Spleen (tissue), 11 donors: ENCODE measurements around the gene PMM1. TPM values are rescaled to one million over a fixed set of nuclear protein-coding genes. Genes with fewer than 3 reads are reported as not detected.

Experiments used
- DNase-seq: peaks from one replicate; pipeline ENCODE4 v3.0.0-alpha.2; 2020
- H3K27ac ChIP-seq, 8 donors: fragments of 200-600 bp; sonication (generic) in 7 of 8; 1 replicate in 4 of 8; 2 replicates in 4 of 8; pipeline versions ENCODE4 v1.5.0 to v1.8.0; 2016 to 2021; ENCODE audit warnings: inconsistent platforms in 4 of 8, mild to moderate bottlenecking in 4 of 8, moderate library complexity in 1 of 8
- H3K27me3 ChIP-seq, 7 donors: fragments of 200-600 bp; sonication (generic) in 6 of 7; replicated peaks in 1 of 7; 1 replicate in 4 of 7; 2 replicates in 3 of 7; pipeline versions ENCODE4 v1.5.0 to v1.8.0; 2016 to 2021; ENCODE audit warnings: inconsistent platforms in 3 of 7, mild to moderate bottlenecking in 1 of 7
- H3K36me3 ChIP-seq, 6 donors: fragments of 200-600 bp; sonication (generic) in 5 of 6; 1 replicate in 4 of 6; 2 replicates in 2 of 6; pipeline versions ENCODE4 v1.5.0 to v1.8.0; 2016 to 2021; ENCODE audit warnings: inconsistent platforms in 2 of 6
- H3K4me1 ChIP-seq, 6 donors: fragments of 200-600 bp; sonication (generic) in 5 of 6; 1 replicate in 3 of 6; 2 replicates in 3 of 6; pipeline versions ENCODE4 v1.5.0 to v1.8.0; 2016 to 2021; ENCODE audit warnings: inconsistent platforms in 3 of 6
- H3K4me3 ChIP-seq, 8 donors: fragments of 200-600 bp; sonication (generic) in 7 of 8; 1 replicate in 4 of 8; 2 replicates in 4 of 8; pipeline versions ENCODE4 v1.5.0 to v1.8.0; 2016 to 2021; ENCODE audit warnings: inconsistent platforms in 4 of 8, mild to moderate bottlenecking in 4 of 8, moderate library complexity in 2 of 8
- H3K9me3 ChIP-seq, 8 donors: fragments of 200-600 bp; sonication (generic) in 7 of 8; 1 replicate in 4 of 8; 2 replicates in 4 of 8; pipeline versions ENCODE4 v1.5.0 to v1.8.0; 2016 to 2021; ENCODE audit warnings: inconsistent platforms in 4 of 8
- CTCF ChIP-seq, 11 experiments: fragments of 200-600 bp in 7 of 11; fragments of 450-650 bp in 4 of 11; sonication (generic) in 4 of 11; IDR thresholded peaks in 8 of 11; conservative IDR thresholded peaks in 3 of 11; 1 replicate in 7 of 11; 2 replicates in 4 of 11; pipeline versions ENCODE4 v1.4.0 to v1.8.0; 2016 to 2021; ENCODE audit warnings: antibody characterized with exemption in 11 of 11, inconsistent platforms in 4 of 11, mild to moderate bottlenecking in 1 of 11
- POLR2A ChIP-seq, 3 donors: fragments of 450-650 bp; IDR thresholded peaks; one replicate each; pipeline ENCODE4 v1.5.1; 2017; ENCODE audit warnings: antibody characterized with exemption in 3 of 3, mild to moderate bottlenecking in 1 of 3
- POLR2AphosphoS5 ChIP-seq, 3 donors: sonication (generic); formaldehyde crosslinking; IDR thresholded peaks; one replicate each; pipeline ENCODE4 v1.5.1; 2017; ENCODE audit warnings: antibody characterized with exemption in 3 of 3
- WGBS, 5 donors: extraction: QIAGEN DNeasy Blood & Tissue Kit in 3 of 5; methylation state at CpG; one replicate each; pipeline versions ENCODE4 v1.1.5 to v1.1.7; 2013 to 2018; 5-methylcytosine and 5-hydroxymethylcytosine counted together
- intact Hi-C: fragments of 100-400 bp; cut with DNase I; formaldehyde crosslinking; loops from one replicate; pipeline ENCODE4 v1.15.0; 2023; ENCODE audit warnings: low total_unique reads
- polyA plus RNA-seq, 3 donors: library from polyadenylated mRNA; stranded (reverse); fragments of 200-250 nt; gene quantifications; one replicate each; pipeline ENCODE4 v1.2.1, GENCODE V29; 2013
- total RNA-seq, 7 donors: library from RNA; depleted of rRNA in 3 of 7; stranded (reverse); fragments of >200 nt in 3 of 7; fragmentation: NEBNext Ultra II Directional in 4 of 7; extraction: Animal tissue kit (Norgen Biotek cat#: 25700) in 4 of 7; gene quantifications; one replicate each; pipeline versions ENCODE4 v1.1.0 to v1.2.1, GENCODE V29; 2016 to 2021
- donor health status: healthy with polysubstance abuse.
- donor health status: DM: no; HTN: no; CAD: no; lungs with moderate emphysema.
- donor health status: DM: no; HTN: no; CAD: no.
- donor health status: Bipolar disorder and iron deficiency.
- donor health status: healthy.
- donor health status: DM: no; HTN: no; CAD: no.
- donor health status: DM: yes; HTN: yes; CAD: no.

PMM1 gene
- total and polyA plus RNA-seq, 10 donors: 15.1 to 25.0 (median 17.0) TPM

DNA sequence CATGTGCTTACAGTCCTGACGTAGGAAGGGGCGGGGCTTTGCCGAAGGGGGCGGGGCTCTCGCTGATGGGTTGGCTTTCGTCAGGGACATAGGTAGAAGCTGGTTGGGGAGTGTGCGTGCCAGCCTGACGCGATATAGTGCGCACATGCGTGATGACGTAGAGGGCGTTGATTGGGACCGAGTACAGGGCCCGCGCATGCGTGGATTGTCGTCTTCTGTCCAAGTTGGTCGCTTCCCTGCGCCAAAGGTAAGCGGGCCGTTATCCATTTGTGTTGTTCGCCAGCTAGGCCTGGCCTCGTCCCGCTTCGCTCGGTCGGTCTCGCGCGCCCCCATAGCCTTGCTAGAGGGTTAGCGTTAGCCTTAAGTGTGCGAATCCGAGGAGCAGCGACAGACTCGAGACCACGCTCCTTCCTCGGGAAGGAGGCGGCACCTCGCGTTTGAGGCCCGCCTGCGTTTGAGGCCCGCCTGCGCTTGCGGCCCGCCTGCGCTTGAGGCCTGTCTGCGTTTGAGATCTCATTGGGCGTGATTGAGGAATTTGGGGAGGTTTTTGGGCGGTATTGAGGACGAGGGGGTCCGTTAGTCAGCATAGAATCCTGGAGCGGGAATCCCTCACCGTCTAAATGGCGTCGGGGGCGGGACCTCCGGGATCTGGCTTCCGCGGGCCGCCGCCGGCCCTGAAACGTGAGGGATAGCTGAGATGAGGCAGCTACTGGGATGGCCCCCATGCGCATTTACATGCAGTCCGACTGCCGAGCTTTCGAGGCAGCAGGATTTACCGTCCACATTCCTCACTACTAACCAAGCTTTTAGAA is 31.7 kb upstream of the PMM1 start, which contains the start of gene XRCC6:
TSS of gene XRCC6 (plus strand) at position 197 of the 812 bp plus-strand sequence. CDS start 710 bp downstream, outside the sequence.
- no peaks in the 10 kb centered on the region for H3K9me3 ChIP-seq
- WGBS, 5 donors: 0 to 1% (median 0%) methylated on average over 27 to 70 of the region's 70 CpGs
- intact Hi-C loops: no loop called here
- H3K4me3 ChIP-seq: peak within 1 kb of the TSS; percentile 73 to 99 (median 88)
- no peaks in the 10 kb centered on the region for H3K27me3 ChIP-seq
- peak within 1 kb of the TSS; percentile 92 to 99 (median 96) for H3K27ac ChIP-seq
- peak; percentile 91 for DNase-seq
- TF ChIP-seq POLR2A (IDR thresholded peaks at IDR 0.05) (peak in 2 of 3 donors; percentile 43 to 63), CTCF (IDR thresholded peaks at IDR 0.05 in 8 of 11, conservative IDR thresholded peaks at IDR 0.05 in 3 of 11) (peak in 1 of 11 experiments; percentile 18), POLR2AphosphoS5 (IDR thresholded peaks at IDR 0.05) (peak; percentile 98 to 99 (median 99))
- peaks cover 28 to 89% (median 47%) of the 10 kb centered on the region in 6 donors for H3K4me1 ChIP-seq
- H3K36me3 ChIP-seq: peaks cover 6 to 43% (median 37%) of the 10 kb centered on the region in 6 donors

- TF ChIP-seq CTCF (IDR thresholded peaks at IDR 0.05 in 8 of 11, conservative IDR thresholded peaks at IDR 0.05 in 3 of 11): peak in 1 of 11 experiments; percentile 8
- peak; percentile 98 to 99 (median 98) for TF ChIP-seq POLR2AphosphoS5 (IDR thresholded peaks at IDR 0.05)
- TF ChIP-seq POLR2A (IDR thresholded peaks at IDR 0.05): peak; percentile 77 to 90 (median 89)
- no peaks in the 10 kb centered on the region for H3K9me3 ChIP-seq
- peaks cover 28 to 82% (median 46%) of the 10 kb centered on the region in 6 donors for H3K4me1 ChIP-seq
- DNase-seq: peak; percentile 99
- no peaks in the 10 kb centered on the region for H3K27me3 ChIP-seq
- H3K4me3 ChIP-seq: peak within 1 kb of the TSS; percentile 73 to 99 (median 88)
- intact Hi-C loops: no loop called here
- 0 to 2% (median 1%) methylated on average over 11 to 40 of the region's 40 CpGs for WGBS, 5 donors
- peaks cover 5 to 37% (median 30%) of the 10 kb centered on the region in 6 donors for H3K36me3 ChIP-seq
- peak within 1 kb of the TSS; percentile 92 to 99 (median 96) for H3K27ac ChIP-seq
Observed at GRCh38 chr22:41620589-41621098, 31.0 kb upstream of the PMM1 start, which contains the start of gene DESI1. DESI1 (minus strand) TSS chr22:41621043; CDS start chr22:41620839, 204 bp downstream.

GRCh38 chr22:41619979-41620588 is 30.4 kb upstream of the PMM1 start:
- Histone ChIP-seq H3K27me3 (no peaks in the 10 kb centered on the region), H3K27ac (peak overlapping the region; percentile 92 to 99 (median 96)), H3K9me3 (no peaks in the 10 kb centered on the region), H3K4me1 (peaks cover 28 to 77% (median 46%) of the 10 kb centered on the region in 6 donors), H3K36me3 (peaks cover 0 to 31% (median 25%) of the 10 kb centered on the region in 6 donors), H3K4me3 (peak overlapping the region; percentile 71 to 91 (median 86))
- TF ChIP-seq POLR2A (IDR thresholded peaks at IDR 0.05) (no peak), POLR2AphosphoS5 (IDR thresholded peaks at IDR 0.05) (no peak)
- intact Hi-C loops: no loop called here
- DNase-seq: peak; percentile 86
- 3 to 5% (median 4%) methylated on average over 6 to 24 of the region's 24 CpGs for WGBS, 5 donors

DNA sequence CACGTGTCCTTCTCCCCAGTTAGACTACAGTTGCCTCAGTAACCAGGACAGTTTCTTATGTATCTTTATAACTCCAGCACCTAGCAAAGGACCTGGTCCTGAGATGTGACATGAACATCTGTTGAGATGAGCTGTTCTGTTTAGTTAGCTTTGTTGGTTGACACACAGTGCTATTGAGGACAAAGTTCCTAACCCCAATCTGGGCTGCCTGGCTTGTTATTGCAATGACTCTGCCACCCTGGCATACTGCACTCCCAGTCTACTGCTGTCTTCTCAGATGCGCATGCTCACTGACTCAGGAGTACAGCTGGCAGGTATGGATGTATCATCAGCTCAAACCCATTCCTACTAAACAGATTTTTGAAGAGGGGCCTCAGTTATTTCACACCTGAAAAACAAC is 23.8 kb upstream of the PMM1 start:
- Histone ChIP-seq H3K36me3 (peaks cover 0 to 17% (median 0%) of the 10 kb centered on the region in 6 donors), H3K27ac (no peak overlapping the region), H3K9me3 (no peaks in the 10 kb centered on the region), H3K4me3 (no peak overlapping the region), H3K4me1 (peaks cover 0 to 18% (median 2%) of the 10 kb centered on the region in 6 donors), H3K27me3 (no peaks in the 10 kb centered on the region)
- intact Hi-C loops: no loop called here
- 93 to 96% (median 96%) methylated on average over 2 of the region's 2 CpGs for WGBS, 5 donors
- DNase-seq: no peak
- TF ChIP-seq POLR2AphosphoS5 (IDR thresholded peaks at IDR 0.05) (no peak), POLR2A (IDR thresholded peaks at IDR 0.05) (no peak), CTCF (IDR thresholded peaks at IDR 0.05 in 8 of 11, conservative IDR thresholded peaks at IDR 0.05 in 3 of 11) (no peak)
